ENCODE measurements around the gene RXFP2.

Gene RXFP2

DNA sequence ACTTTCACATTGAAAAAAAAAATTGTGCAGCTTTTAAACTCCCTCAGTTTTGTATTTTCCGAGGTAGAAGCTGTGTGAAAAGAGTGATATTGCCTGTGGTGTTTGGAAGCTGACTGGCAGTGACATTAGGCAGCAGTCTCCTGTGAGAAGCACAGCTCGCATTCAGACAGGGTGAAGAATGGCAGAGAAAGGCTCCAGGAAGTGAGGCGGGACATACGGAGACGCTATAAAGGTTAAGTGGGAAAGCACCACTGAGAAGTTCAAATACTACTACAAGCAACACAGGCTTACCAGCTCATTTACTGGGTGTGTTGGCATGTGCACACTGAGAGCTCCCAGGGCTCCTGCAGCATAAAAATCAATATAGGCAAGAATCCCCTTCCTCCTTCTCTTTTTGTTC lies 88.4 kb downstream of the RXFP2 start:
- DNase-seq: no peak

GRCh38 chr13:31835932-31836331 lies 96.6 kb downstream of the RXFP2 start:
- DNase-seq: no peak

- DNase-seq: no peak
These were observed 103.7 kb downstream of the RXFP2 start for GRCh38 chr13:31843044-31843443.

GRCh38 chr13:31846182-31846938 lies 107.0 kb downstream of the RXFP2 start:
- peak; percentile 94 to 98 for DNase-seq

DNA sequence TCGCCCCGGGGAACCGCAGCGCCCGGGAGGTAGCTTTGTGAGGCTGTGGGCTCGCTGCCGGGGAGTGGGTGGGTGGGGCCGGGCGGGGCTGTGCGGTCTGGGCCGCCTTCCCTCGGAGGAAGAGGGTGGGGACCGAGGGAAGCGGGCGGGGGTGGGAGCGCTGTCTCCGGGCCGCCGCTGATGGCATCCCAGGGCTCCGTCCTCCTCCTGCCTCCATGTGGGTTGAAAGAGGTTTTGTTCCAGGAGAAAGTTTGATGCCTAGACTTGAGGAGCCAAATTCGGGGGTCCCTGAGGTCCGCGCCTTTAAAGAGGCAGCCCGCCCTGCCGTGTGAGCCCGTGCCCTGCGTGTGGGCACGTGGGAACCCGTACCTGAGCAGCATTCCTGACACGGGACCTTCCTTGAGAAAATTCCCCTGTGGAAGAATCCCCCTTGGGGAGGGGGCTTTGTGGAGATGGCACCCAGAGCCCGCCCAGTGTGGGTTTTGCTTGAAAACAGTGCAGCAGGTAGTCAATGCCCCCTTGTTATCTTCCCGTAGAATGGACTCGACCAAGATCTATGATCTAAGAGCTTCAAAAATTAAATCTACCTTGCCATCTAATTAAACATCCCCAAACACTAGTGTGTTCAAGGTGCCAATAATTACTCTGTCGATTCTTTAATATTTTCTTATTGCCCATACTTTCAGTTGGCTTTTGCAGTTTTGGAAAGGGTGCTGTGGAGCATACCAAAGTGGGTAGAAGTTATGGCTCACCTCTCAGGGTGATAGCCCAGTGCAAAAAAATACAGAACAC lies 107.8 kb downstream of the RXFP2 start:
- DNase-seq: no peak

DNA sequence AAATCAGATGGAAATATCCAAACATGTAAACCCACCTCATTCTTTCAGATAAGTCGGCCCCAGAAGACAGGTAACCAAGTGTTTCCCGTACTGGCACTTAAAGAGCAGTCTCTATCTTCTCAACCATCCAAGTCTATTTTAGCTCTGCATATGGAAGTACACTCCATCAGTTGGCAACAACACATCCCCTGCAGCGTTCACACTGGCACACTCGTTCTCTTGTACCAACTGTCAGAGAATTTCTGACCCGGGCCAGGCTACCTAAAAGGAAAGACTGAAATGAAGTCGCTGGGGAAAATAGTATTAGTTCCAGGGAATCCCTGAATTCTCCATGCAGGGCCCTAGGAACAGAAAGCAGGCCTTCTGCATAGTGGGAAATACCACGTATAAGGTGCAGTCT lies 109.3 kb downstream of the RXFP2 start:
- no peak for DNase-seq

DNA sequence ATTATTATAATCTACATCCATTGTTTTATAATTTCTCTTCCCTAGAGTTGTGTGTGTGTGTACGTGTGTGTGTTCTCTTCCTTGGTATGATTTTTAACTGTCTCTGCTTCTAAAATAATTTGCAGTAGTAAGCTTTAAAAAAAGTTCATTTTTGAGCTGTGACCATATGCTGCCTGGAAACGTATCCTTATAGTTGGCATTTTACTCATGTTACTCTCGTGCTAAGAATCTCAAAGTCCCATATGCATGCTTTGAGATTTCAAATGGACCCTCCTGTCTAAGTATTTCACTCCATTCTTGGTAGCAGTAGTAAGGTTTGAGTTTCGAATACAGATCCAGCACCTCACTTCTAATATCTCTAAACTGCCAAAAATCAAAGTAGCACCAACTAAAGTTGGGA lies 109.9 kb downstream of the RXFP2 start:
- no peak for DNase-seq

DNA sequence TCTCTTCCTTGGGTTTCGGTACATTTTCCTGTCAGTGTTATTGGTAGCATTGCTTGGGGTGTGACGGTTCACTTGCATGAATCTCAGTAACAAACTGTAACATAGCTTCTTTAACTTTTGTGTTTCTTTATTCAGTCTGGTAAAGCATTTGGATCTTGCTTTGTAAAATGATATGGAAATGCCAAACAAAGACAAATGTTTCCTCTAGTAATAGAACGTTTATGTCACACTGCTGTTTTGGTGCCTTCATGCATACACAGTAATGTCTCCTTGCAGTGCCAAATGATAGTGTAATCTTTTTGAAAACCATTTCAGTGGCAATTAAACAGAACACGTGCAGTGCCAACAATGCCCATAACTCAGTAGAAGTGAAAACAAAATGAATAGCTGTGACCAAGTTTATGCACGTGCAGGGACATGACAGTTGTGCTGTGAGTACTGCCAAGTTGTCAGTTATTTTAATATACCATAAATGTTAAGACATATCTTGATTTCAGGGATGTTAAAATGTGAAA lies 110.8 kb downstream of the RXFP2 start:
- DNase-seq: no peak

GRCh38 chr13:31851216-31851615 lies 111.9 kb downstream of the RXFP2 start:
- no peak for DNase-seq

Measured in NCI-H1930 (cell line).